GM18909 (cell line): ENCODE measurements around the gene GZMM.

Experiments
- ATAC-seq: cut with Tn5 transposase; IDR thresholded peaks from one replicate; pipeline ENCODE4 v1.9.1; 2021; ENCODE audit warnings: mild to moderate bottlenecking; ENCODE audit not compliant: unreplicated experiment, poor library complexity

GZMM gene

GRCh38 chr19:533364-534058 lies 10.3 kb upstream of the GZMM start:
- no peak for ATAC-seq

- no peak for ATAC-seq
Observed at GRCh38 chr19:534088-534487, 9.8 kb upstream of the GZMM start.

DNA sequence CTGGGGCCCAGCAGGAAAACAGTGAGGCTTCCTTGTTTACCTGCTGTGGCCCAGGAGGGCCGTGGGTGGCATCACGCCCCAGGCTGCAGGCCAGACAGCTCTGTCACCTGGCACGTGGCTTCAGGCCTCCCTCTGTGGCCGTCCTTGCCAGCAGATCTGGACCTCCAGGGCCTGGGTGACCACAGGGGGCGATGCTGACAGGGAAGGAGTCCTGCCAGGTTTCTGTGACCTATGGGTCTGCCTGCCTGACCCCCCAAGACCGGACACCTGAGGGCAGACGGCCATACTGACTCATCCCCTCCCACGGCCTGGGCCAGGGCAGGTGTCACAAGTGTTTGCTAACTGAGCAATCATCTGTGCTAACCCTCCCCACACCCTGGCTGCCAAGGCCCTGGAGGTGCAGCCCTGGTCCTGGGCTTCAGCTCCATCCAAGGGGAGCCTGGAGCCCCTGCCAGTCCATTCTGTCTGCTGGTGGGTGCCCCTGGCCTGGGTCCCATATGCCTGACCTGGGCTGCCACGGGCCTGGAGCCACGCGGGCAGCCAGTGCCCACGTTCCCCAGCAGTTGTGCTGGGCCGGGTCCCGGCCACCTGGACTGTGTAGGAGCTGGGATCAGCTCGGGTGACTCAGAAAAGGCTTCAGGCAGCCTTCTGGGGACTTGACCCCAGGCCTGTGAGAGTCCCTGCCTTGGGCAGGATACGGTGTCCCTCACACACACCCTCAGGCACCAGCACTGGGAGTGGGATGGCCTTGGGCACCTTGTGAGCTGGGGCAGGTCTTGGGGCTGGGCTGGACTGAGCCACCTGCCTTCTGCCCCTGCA lies 8.6 kb upstream of the GZMM start:
- no peak for ATAC-seq

- no peak for ATAC-seq
Observed at GRCh38 chr19:536031-536880, 7.6 kb upstream of the GZMM start.

- no peak for ATAC-seq
Observed at GRCh38 chr19:536881-537404, 6.9 kb upstream of the GZMM start.

GRCh38 chr19:538641-539428 lies 5.0 kb upstream of the GZMM start:
- no peak for ATAC-seq

DNA sequence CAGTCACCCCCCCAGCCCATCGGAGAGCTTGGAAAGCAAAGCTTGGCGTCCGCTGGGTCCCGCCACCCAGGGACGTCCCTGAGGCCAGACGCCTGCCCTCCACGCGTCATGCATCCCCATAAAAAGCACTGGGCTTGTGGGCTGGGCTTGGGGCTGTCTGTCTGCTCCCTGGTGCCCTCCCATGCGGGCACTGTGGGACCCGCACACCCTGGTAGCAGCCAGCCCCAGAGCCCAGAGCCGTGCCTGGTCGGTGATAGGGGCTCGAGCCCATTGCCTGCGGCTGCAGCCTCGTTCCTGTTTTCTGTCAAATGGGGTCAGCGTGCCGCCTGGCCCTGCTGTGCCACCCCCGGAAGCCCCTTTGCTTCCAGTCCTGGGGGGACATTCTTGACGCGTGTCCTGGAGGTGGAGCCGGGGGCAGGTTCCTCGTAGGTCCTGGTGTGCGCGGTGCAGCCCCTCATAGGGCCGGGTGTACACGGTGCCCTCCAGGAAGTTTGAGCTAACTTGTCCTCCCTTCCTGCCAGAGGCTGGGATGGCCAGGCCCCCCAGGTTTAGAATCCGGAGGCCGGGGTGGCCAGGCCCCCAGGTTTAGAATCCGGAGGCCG lies 4.3 kb upstream of the GZMM start:
- ATAC-seq: no peak

DNA sequence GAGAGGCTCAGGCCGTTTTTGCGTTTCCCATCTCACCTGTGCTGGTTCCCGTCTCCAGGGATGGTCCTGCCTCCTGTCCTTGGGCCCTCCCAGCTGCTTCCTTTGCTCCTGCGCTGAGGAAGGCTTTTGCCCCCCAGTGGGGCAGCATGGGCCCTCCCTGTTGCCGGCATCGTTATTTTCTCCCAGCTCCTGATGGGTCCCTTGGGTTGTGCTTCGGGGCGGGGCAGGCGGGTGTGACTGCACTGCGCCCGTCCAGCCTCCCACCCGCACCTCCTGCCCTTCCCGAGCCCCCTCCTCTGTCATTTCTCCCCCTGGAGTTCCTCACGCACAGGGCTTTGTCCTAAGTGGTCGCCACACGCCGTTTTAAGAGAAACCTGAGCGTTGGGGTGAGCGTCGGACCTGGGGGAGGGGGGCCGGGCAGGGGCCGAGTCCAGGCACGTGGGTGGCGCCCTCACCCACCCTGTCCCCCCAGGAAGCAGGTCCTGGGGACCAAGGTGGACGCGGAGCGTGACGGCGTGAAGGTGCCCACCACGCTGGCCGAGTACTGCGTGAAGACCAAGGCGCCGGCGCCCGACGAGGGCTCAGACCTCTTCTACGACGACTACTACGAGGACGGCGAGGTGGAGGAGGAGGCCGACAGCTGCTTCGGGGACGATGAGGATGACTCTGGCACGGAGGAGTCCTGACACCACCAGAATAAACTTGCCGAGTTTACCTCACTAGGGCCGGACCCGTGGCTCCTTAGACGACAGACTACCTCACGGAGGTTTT lies 2.8 kb upstream of the GZMM start:
- ATAC-seq: no peak

DNA sequence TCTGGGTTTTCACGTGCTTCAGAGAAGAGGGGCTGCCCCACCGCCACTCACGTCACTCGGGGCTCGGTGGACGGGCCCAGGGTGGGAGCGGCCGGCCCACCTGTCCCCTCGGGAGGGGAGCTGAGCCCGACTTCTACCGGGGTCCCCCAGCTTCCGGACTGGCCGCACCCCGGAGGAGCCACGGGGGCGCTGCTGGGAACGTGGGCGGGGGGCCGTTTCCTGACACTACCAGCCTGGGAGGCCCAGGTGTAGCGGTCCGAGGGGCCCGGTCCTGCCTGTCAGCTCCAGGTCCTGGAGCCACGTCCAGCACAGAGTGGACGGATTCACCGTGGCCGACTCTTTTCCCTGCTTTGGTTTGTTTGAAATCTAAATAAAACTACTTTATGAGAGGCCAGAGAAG lies 2.2 kb upstream of the GZMM start:
- no peak for ATAC-seq

GRCh38 chr19:542173-542866 lies 1.5 kb upstream of the GZMM start:
- ATAC-seq: no peak

GRCh38 chr19:547117-547516 lies 3.3 kb downstream of the GZMM start:
- ATAC-seq: no peak

DNA sequence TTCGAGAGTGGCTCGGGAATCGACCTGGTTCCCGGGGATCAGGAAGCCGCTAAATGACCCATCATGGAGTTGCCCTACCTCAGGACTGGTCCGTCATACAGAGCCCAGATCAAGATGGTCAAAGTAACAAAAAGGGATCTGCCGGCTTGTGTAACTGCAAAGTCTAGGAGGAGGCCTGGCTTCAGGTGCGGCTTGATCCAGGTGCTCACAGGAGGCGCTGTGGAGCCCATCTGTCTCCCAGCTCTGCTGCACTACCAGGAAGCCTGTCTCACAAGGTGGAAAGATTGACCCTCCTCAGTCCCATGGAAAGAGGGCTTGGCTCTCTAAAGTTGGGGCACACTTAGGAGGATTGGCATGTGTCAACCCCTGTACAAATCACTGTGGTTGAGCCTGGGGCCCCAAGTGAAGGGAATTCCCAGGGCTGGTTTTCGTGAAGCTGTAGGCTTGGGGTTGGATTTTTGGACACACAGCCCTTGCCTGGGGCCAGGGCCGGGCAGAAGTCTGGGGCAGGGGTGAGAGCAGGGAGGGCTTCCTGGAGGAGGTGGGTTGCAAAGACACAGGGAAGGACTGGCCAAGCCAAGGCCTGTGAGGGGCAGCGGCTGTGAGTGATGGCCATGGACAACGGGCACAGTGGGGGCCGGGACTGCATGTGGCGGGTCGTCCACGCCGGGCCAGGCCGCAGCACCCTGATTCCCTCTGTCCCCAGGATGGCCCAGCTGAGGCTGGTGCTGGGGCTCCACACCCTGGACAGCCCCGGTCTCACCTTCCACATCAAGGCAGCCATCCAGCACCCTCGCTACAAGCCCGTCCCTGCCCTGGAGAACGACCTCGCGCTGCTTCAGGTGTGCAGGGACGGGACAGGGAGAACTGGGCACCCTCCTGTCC lies 4.2 kb downstream of the GZMM start:
- ATAC-seq: no peak

DNA sequence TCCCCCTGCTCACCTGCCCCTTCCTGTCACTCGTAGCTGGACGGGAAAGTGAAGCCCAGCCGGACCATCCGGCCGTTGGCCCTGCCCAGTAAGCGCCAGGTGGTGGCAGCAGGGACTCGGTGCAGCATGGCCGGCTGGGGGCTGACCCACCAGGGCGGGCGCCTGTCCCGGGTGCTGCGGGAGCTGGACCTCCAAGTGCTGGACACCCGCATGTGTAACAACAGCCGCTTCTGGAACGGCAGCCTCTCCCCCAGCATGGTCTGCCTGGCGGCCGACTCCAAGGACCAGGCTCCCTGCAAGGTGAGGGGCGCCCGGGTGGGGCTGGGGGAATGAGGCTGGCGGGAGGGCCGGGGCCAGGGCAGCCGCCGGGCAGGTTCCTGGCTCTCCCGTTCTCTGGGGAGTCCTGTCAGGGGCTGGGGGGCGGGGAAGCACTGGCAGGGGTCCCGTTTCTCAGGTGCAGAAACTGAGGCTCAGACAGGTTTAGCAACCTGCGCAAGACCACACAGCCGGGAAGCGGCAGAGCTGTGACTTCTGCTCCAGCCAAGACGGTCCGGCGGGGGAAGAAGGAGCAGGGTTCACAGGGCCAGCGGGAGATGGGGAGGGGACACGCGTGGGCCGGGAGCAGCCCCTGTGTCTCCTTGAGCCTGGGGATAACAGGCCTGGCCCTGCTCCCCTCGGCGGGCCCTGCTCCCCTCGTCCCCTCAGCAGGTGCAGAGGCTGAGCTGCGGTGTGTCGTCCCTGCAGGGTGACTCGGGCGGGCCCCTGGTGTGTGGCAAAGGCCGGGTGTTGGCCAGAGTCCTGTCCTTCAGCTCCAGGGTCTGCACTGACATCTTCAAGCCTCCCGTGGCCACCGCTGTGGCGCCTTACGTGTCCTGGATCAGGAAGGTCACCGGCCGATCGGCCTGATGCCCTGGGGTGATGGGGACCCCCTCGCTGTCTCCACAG lies 5.3 kb downstream of the GZMM start:
- ATAC-seq: no peak

GRCh38 chr19:554817-555216 lies 11.0 kb downstream of the GZMM start:
- no peak for ATAC-seq

DNA sequence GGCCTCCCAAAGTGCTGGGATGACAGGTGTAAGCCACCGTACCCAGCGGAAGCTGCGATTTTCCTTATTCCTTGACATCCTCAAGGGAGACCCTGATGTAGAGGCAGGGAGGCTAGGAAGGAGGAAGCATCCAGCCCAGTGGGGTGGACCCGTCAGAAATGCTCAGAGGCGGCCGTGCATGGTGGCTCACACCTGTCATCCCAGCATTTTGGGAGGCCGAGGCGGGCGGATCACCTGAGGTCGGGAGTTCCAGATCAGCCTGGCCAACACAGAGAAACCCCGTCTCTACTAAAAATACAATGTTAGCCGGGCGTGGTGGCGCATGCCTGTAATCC lies 11.6 kb downstream of the GZMM start:
- ATAC-seq: no peak

GRCh38 chr19:556611-557382 lies 12.9 kb downstream of the GZMM start:
- ATAC-seq: no peak
